Measurements from ENCODE around the gene KIF17.

DNA sequence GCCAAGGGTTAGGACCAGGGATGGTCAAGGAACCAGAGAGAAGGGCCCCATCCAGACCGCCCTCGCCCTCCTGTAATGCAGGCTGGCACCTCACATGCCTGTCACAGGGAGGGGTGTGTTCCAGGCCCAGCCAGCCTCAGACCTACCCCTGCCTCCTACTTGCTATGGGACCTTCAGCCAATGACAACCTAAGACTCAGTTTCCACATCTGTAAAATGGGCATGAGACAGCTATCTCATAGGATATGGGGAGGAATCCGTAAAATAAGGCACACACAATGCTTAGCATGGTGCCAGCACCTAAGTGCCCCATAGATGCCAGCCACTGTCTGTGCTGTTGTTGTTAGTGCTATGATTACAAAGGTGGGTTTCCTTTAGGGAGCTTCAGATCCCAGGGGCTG lies 7.9 kb downstream of the KIF17 start:
- TF ChIP-seq YY1 (IDR thresholded peaks at IDR 0.05; ENCODE audit: insufficient read depth, insufficient read length) (no peak), ZNF274 (IDR thresholded peaks at IDR 0.05; ENCODE audit: low read depth, low read length) (no peak), SUZ12 (IDR thresholded peaks at IDR 0.05; ENCODE audit: extremely low read depth, insufficient read depth, insufficient read length) (no peak)
